H9 (cell line): Measurements from ENCODE around the gene ARAP1. TPM values are rescaled to one million over a fixed set of nuclear protein-coding genes. Genes with fewer than 3 reads are reported as not detected.

Source experiments
- DNase-seq: peaks from one replicate; pipeline ENCODE4 v3.0.0-alpha.2; 2017
- H2AFZ ChIP-seq: one replicate; pipeline ENCODE4 v1.6.1; 2013; ENCODE audit warnings: mild to moderate bottlenecking, low read length, control low read depth, moderate library complexity
- H2AK5ac ChIP-seq: 2 replicates; pipeline ENCODE4 v1.6.1; 2013; ENCODE audit warnings: low read length, control low read depth, mixed read lengths; ENCODE audit not compliant: insufficient read length
- H2BK120ac ChIP-seq: one replicate; pipeline ENCODE4 v1.6.1; 2013; ENCODE audit warnings: low read depth, mild to moderate bottlenecking, low read length, control low read depth, inconsistent platforms; ENCODE audit not compliant: poor library complexity, severe bottlenecking
- H2BK12ac ChIP-seq: 2 replicates; pipeline ENCODE4 v1.6.1; 2013; ENCODE audit warnings: low read length, control low read depth, mixed read lengths, low read depth; ENCODE audit not compliant: insufficient read length
- H2BK15ac ChIP-seq: 2 replicates; pipeline ENCODE4 v1.6.1; 2013; ENCODE audit warnings: low read depth, low read length, control low read depth
- H2BK20ac ChIP-seq: one replicate; pipeline ENCODE4 v1.6.1; 2013; ENCODE audit warnings: low read depth, mild to moderate bottlenecking, low read length, control low read depth, inconsistent platforms; ENCODE audit not compliant: poor library complexity, severe bottlenecking
- H2BK5ac ChIP-seq: 2 replicates; pipeline ENCODE4 v1.6.1; 2013; ENCODE audit warnings: low read length, control low read depth, mixed read lengths; ENCODE audit not compliant: insufficient read length
- H3K14ac ChIP-seq: 2 replicates; pipeline ENCODE4 v1.6.1; 2013; ENCODE audit warnings: low read length, control low read depth; ENCODE audit not compliant: insufficient read depth
- H3K18ac ChIP-seq: 2 replicates; pipeline ENCODE4 v1.6.1; 2013; ENCODE audit warnings: low read depth, mild to moderate bottlenecking, mixed read lengths, low read length, control low read depth; ENCODE audit not compliant: insufficient read length
- H3K23ac ChIP-seq: 2 replicates; pipeline ENCODE4 v1.6.1; 2013; ENCODE audit warnings: low read length, control low read depth, mixed read lengths, low read depth; ENCODE audit not compliant: insufficient read length
- H3K23me2 ChIP-seq: 2 replicates; pipeline ENCODE4 v1.6.1; 2013; ENCODE audit warnings: low read depth, mild to moderate bottlenecking, mixed read lengths, low read length, control low read depth; ENCODE audit not compliant: insufficient read length, poor library complexity, severe bottlenecking
- H3K27ac ChIP-seq: 2 replicates; pipeline ENCODE4 v1.5.1; 2013; ENCODE audit warnings: low read length, control low read depth, mixed read lengths, low read depth; ENCODE audit not compliant: insufficient read length
- H3K27me3 ChIP-seq: 2 replicates; pipeline ENCODE4 v1.6.1; 2013; ENCODE audit warnings: low read length, control low read depth, inconsistent platforms; ENCODE audit not compliant: insufficient read depth
- H3K4ac ChIP-seq: 2 replicates; pipeline ENCODE4 v1.6.1; 2013; ENCODE audit warnings: low read depth, mild to moderate bottlenecking, control low read depth, inconsistent platforms, low read length, moderate library complexity
- H3K4me1 ChIP-seq: 2 replicates; pipeline ENCODE4 v1.6.1; 2013; ENCODE audit warnings: low read length, control low read depth, inconsistent platforms; ENCODE audit not compliant: insufficient read depth
- H3K4me2 ChIP-seq: 2 replicates; pipeline ENCODE4 v1.6.1; 2013; ENCODE audit warnings: low read length, control low read depth, mixed read lengths; ENCODE audit not compliant: insufficient read length, insufficient read depth
- H3K56ac ChIP-seq: 2 replicates; pipeline ENCODE4 v1.6.1; 2013; ENCODE audit warnings: low read depth, mild to moderate bottlenecking, mixed read lengths, low read length, control low read depth; ENCODE audit not compliant: insufficient read length
- H3K79me1 ChIP-seq: 2 replicates; pipeline ENCODE4 v1.6.1; 2013; ENCODE audit warnings: low read depth, mild to moderate bottlenecking, moderate library complexity, low read length, control low read depth, inconsistent platforms; ENCODE audit not compliant: insufficient read depth, poor library complexity, severe bottlenecking
- H3K79me2 ChIP-seq: 2 replicates; pipeline ENCODE4 v1.6.1; 2013; ENCODE audit warnings: low read length, control low read depth, inconsistent platforms; ENCODE audit not compliant: insufficient read depth
- H3K9ac ChIP-seq: 2 replicates; pipeline ENCODE4 v1.6.1; 2013; ENCODE audit warnings: low read length, control low read depth, mixed read lengths; ENCODE audit not compliant: insufficient read length; ENCODE audit errors: extremely low read depth
- H3K9me3 ChIP-seq: one replicate; pipeline ENCODE4 v1.6.1; 2013; ENCODE audit warnings: low read depth, low read length, inconsistent platforms; ENCODE audit not compliant: control insufficient read depth
- H3T11ph ChIP-seq: one replicate; pipeline ENCODE4 v1.6.1; 2013; ENCODE audit warnings: mild to moderate bottlenecking, low read length, control low read depth, inconsistent platforms
- H4K20me1 ChIP-seq: one replicate; pipeline ENCODE4 v1.6.1; 2013; ENCODE audit not compliant: control insufficient read depth, insufficient read length, insufficient read depth
- H4K5ac ChIP-seq: 2 replicates; pipeline ENCODE4 v1.6.1; 2013; ENCODE audit warnings: low read depth, mild to moderate bottlenecking, mixed read lengths, low read length, control low read depth; ENCODE audit not compliant: insufficient read length
- H4K8ac ChIP-seq: replicated peaks from 2 replicates; pipeline ENCODE4 v1.6.1; 2013; ENCODE audit warnings: low read length, control low read depth, mixed read lengths, low read depth; ENCODE audit not compliant: insufficient read length
- H4K91ac ChIP-seq: 2 replicates; pipeline ENCODE4 v1.6.1; 2013; ENCODE audit warnings: low read depth, mild to moderate bottlenecking, moderate library complexity, mixed read lengths, low read length, control low read depth; ENCODE audit not compliant: insufficient read length
- H3K27ac Mint-ChIP-seq, 3 experiments: 2 replicates in 2 of 3; 3 replicates in 1 of 3; pipeline ENCODE4 v1.8.0; 2020 to 2021; ENCODE audit warnings: mixed read lengths in 3 of 3, mild to moderate bottlenecking in 1 of 3, moderate library complexity in 1 of 3
- H3K27me3 Mint-ChIP-seq: 2 replicates; pipeline ENCODE4 v1.8.0; 2021; ENCODE audit warnings: low read depth, mild to moderate bottlenecking, moderate library complexity, mixed read lengths
- H3K36me3 Mint-ChIP-seq, 3 experiments: 2 replicates in 2 of 3; 3 replicates in 1 of 3; pipeline ENCODE4 v1.8.0; 2020 to 2021; ENCODE audit warnings: low read depth in 3 of 3, mixed read lengths in 3 of 3; ENCODE audit not compliant: insufficient read depth in 1 of 3
- H3K4me1 Mint-ChIP-seq, 2 experiments: 2 replicates each; pipeline ENCODE4 v1.8.0; 2020; ENCODE audit warnings: mixed read lengths in 2 of 2
- H3K4me3 Mint-ChIP-seq, 2 experiments: 2 replicates in 1 of 2; 3 replicates in 1 of 2; pipeline ENCODE4 v1.8.0; 2020 to 2021; ENCODE audit warnings: mild to moderate bottlenecking in 2 of 2, mixed read lengths in 2 of 2, moderate library complexity in 1 of 2
- H3K9me3 Mint-ChIP-seq, 2 experiments: 2 replicates in 1 of 2; 3 replicates in 1 of 2; pipeline ENCODE4 v1.8.0; 2020; ENCODE audit warnings: mild to moderate bottlenecking in 2 of 2, mixed read lengths in 2 of 2, moderate library complexity in 1 of 2
- WGBS: extraction: QIAGEN DNeasy Blood & Tissue Kit; methylation state at CpG from one replicate; pipeline ENCODE4 v1.1.7; 2013; ENCODE audit warnings: missing lambda C conversion rate, low lambda C conversion rate, mixed read lengths; ENCODE audit not compliant: insufficient read length; ENCODE audit errors: extremely low coverage; 5-methylcytosine and 5-hydroxymethylcytosine counted together
- total RNA-seq: library from RNA; stranded (reverse); gene quantifications from 2 replicates; pipeline ENCODE4 v1.2.1, GENCODE V29; 2021
- TF ChIP-seq, protein P1 (sequence below): fragments of 200-600 bp; sonication (generic); conservative IDR thresholded peaks from 3 replicates; pipeline ENCODE4 v1.8.0; 2021; ENCODE audit warnings: antibody characterized with exemption, mild to moderate bottlenecking

Gene ARAP1
- total RNA-seq, 1 experiment from 2014 or later = 59.4 TPM

- peaks cover 45% of the 10 kb centered on the region for H3K27me3 Mint-ChIP-seq
- Histone ChIP-seq H4K5ac (no peak overlapping the region), H3K23ac (no peak overlapping the region), H3K79me2 (no peaks in the 10 kb centered on the region), H3K56ac (no peak overlapping the region), H3K27me3 (no peaks in the 10 kb centered on the region), H3T11ph (no peak overlapping the region), H3K27ac (no peak overlapping the region), H3K18ac (no peak overlapping the region), H4K20me1 (no peaks in the 10 kb centered on the region), H2BK15ac (no peak overlapping the region), H2AK5ac (no peak overlapping the region), H3K4ac (no peak overlapping the region), H3K79me1 (no peaks in the 10 kb centered on the region), H2AFZ (no peak overlapping the region), H4K91ac (no peak overlapping the region), H4K8ac (no peak overlapping the region), H3K14ac (no peak overlapping the region), H3K4me2 (no peak overlapping the region), H3K9ac (no peak overlapping the region), H3K23me2 (no peaks in the 10 kb centered on the region), H3K4me1 (no peaks in the 10 kb centered on the region), H3K9me3 (no peaks in the 10 kb centered on the region), H2BK120ac (no peak overlapping the region), H2BK20ac (no peak overlapping the region), H2BK5ac (no peak overlapping the region), H2BK12ac (no peak overlapping the region)
- DNase-seq = no peak
- H3K9me3 Mint-ChIP-seq = no peaks in the 10 kb centered on the region
- H3K27ac Mint-ChIP-seq = no peak overlapping the region; a peak in 1 of 7 replicates
- TF ChIP-seq, protein P1, sequence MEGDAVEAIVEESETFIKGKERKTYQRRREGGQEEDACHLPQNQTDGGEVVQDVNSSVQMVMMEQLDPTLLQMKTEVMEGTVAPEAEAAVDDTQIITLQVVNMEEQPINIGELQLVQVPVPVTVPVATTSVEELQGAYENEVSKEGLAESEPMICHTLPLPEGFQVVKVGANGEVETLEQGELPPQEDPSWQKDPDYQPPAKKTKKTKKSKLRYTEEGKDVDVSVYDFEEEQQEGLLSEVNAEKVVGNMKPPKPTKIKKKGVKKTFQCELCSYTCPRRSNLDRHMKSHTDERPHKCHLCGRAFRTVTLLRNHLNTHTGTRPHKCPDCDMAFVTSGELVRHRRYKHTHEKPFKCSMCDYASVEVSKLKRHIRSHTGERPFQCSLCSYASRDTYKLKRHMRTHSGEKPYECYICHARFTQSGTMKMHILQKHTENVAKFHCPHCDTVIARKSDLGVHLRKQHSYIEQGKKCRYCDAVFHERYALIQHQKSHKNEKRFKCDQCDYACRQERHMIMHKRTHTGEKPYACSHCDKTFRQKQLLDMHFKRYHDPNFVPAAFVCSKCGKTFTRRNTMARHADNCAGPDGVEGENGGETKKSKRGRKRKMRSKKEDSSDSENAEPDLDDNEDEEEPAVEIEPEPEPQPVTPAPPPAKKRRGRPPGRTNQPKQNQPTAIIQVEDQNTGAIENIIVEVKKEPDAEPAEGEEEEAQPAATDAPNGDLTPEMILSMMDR = no peak
- H3K4me3 Mint-ChIP-seq = no peak overlapping the region
- no peaks in the 10 kb centered on the region for H3K36me3 Mint-ChIP-seq
- peaks cover 10 to 14% of the 10 kb centered on the region in 2 experiments for H3K4me1 Mint-ChIP-seq
- no CpG with 5 or more reads among the region's 7 CpGs for WGBS
These were observed 103.6 kb downstream of the ARAP1 start for GRCh38 chr11:72648384-72649136.
